Neural cell (in vitro differentiated cells): ENCODE measurements around the gene KCNIP4. TPM values are rescaled to one million over a fixed set of nuclear protein-coding genes. Genes with fewer than 3 reads are reported as not detected.

Experiments
- H2AFZ ChIP-seq: fragments of 200-600, 300-800 bp; sonication (generic), shearing (Covaris generic); 2 replicates; pipeline ENCODE4 v1.6.0; 2014; ENCODE audit warnings: low read depth, mild to moderate bottlenecking, antibody characterized with exemption, low read length, moderate library complexity
- H3F3A ChIP-seq: fragments of 200-600 bp; shearing (Covaris generic); 2 replicates; pipeline ENCODE4 v1.6.1; 2016; ENCODE audit warnings: mild to moderate bottlenecking, moderate library complexity, mixed read lengths, antibody characterized with exemption, low read length; ENCODE audit not compliant: insufficient read depth, poor library complexity, severe bottlenecking
- H3K27ac ChIP-seq: fragments of 200-600, 300-800 bp; sonication (generic), shearing (Covaris generic); 2 replicates; pipeline ENCODE4 v1.5.1; 2014; ENCODE audit warnings: mild to moderate bottlenecking, low read length, moderate library complexity
- H3K27me3 ChIP-seq: fragments of 300-800, 200-600 bp; sonication (generic), shearing (Covaris generic); 2 replicates; pipeline ENCODE4 v1.6.0; 2014; ENCODE audit warnings: mild to moderate bottlenecking, low read depth, low read length, moderate library complexity; ENCODE audit not compliant: insufficient read depth
- H3K36me3 ChIP-seq: fragments of 300-800, 200-600 bp; sonication (generic), shearing (Covaris generic); 2 replicates; pipeline ENCODE4 v1.5.1; 2014; ENCODE audit warnings: mild to moderate bottlenecking, antibody characterized with exemption, low read length, moderate library complexity; ENCODE audit not compliant: insufficient read depth
- H3K4me2 ChIP-seq: fragments of 300-800, 200-600 bp; sonication (generic), shearing (Covaris generic); 2 replicates; pipeline ENCODE4 v1.6.0; 2014; ENCODE audit warnings: mild to moderate bottlenecking, low read length
- H3K4me3 ChIP-seq: fragments of 300-800, 200-600 bp; sonication (generic), shearing (Covaris generic); 2 replicates; pipeline ENCODE4 v1.5.1; 2014; ENCODE audit warnings: mild to moderate bottlenecking, low read length, moderate library complexity
- H3K79me2 ChIP-seq: fragments of 200-600 bp; shearing (Covaris generic); replicated peaks from 2 replicates; pipeline ENCODE4 v1.6.0; 2014; ENCODE audit warnings: mild to moderate bottlenecking, low read length, moderate library complexity; ENCODE audit not compliant: insufficient read depth
- H3K9ac ChIP-seq: fragments of 300-800, 200-600 bp; sonication (generic), shearing (Covaris generic); 2 replicates; pipeline ENCODE4 v1.6.1; 2016; ENCODE audit warnings: mild to moderate bottlenecking, low read length, mixed read lengths
- H3K9me2 ChIP-seq: fragments of 200-600 bp; shearing (Covaris generic); 2 replicates; pipeline ENCODE4 v1.6.1; 2016; ENCODE audit warnings: mild to moderate bottlenecking, low read length, mixed read lengths; ENCODE audit not compliant: insufficient read depth
- H3K9me3 ChIP-seq: fragments of 200-600, 300-800 bp; sonication (generic), shearing (Covaris generic); 2 replicates; pipeline ENCODE4 v1.6.1; 2016; ENCODE audit warnings: mild to moderate bottlenecking, mixed run types, low read length, moderate library complexity, mixed read lengths
- H4K20me1 ChIP-seq: fragments of 200-600 bp; shearing (Covaris generic); 2 replicates; pipeline ENCODE4 v1.6.1; 2016; ENCODE audit warnings: mild to moderate bottlenecking, mixed run types; ENCODE audit not compliant: insufficient read depth
- CTCF ChIP-seq: fragments of 450-650 bp; IDR thresholded peaks from 2 replicates; pipeline ENCODE4 v1.5.1; 2014; ENCODE audit warnings: antibody characterized with exemption, mild to moderate bottlenecking, moderate library complexity; ENCODE audit not compliant: poor library complexity, severe bottlenecking
- EP300 ChIP-seq: fragments of 450-650 bp; conservative IDR thresholded peaks from 2 replicates; pipeline ENCODE4 v1.6.1; 2014; ENCODE audit warnings: antibody characterized with exemption, mild to moderate bottlenecking, moderate library complexity; ENCODE audit not compliant: poor library complexity, severe bottlenecking
- EZH2 ChIP-seq: fragments of 200-600, 300-800 bp; shearing (Covaris generic), sonication (generic); IDR thresholded peaks from 2 replicates; pipeline ENCODE4 v1.6.1; 2014; ENCODE audit warnings: antibody characterized with exemption, low read length, borderline replicate concordance, mild to moderate bottlenecking; ENCODE audit not compliant: insufficient read depth, poor library complexity, severe bottlenecking
- MXI1 ChIP-seq: fragments of 450-650 bp; conservative IDR thresholded peaks from 2 replicates; pipeline ENCODE4 v1.6.1; 2014; ENCODE audit warnings: antibody characterized with exemption, mild to moderate bottlenecking; ENCODE audit not compliant: poor library complexity, severe bottlenecking
- POLR2AphosphoS5 ChIP-seq: IDR thresholded peaks from 2 replicates; pipeline ENCODE4 v1.6.1; 2012
- RAD21 ChIP-seq: fragments of 450-650 bp; conservative IDR thresholded peaks from 2 replicates; pipeline ENCODE4 v1.6.1; 2014; ENCODE audit warnings: antibody characterized with exemption, mild to moderate bottlenecking, moderate library complexity
- SMC3 ChIP-seq: fragments of 450-650 bp; conservative IDR thresholded peaks from 2 replicates; pipeline ENCODE4 v1.6.1; 2014; ENCODE audit warnings: antibody characterized with exemption, mild to moderate bottlenecking, moderate library complexity; ENCODE audit not compliant: poor library complexity
- TAF1 ChIP-seq: IDR thresholded peaks from 2 replicates; pipeline ENCODE4 v1.6.1; 2012; ENCODE audit warnings: low read depth
- polyA plus RNA-seq: library from polyadenylated mRNA; depleted of rRNA; stranded (reverse); fragments of >200 nt; gene quantifications from 2 replicates; pipeline ENCODE4 v1.2.3, GENCODE V29; 2014
- TF ChIP-seq, protein P1 (sequence below): IDR thresholded peaks from 2 replicates; pipeline ENCODE4 v1.6.1; 2012; ENCODE audit warnings: borderline replicate concordance

KCNIP4 gene
- polyA plus RNA-seq, 1 donor from 2014 or later: 22.8 TPM

GRCh38 chr4:21960793-21961192 is 12.2 kb upstream of the KCNIP4 start:
- Histone ChIP-seq H4K20me1 (no peaks in the 10 kb centered on the region), H3K9ac (no peak overlapping the region), H2AFZ (no peak overlapping the region), H3K4me2 (no peak overlapping the region), H3K4me3 (no peak overlapping the region), H3K79me2 (no peaks in the 10 kb centered on the region), H3F3A (no peaks in the 10 kb centered on the region), H3K36me3 (no peaks in the 10 kb centered on the region), H3K9me2 (no peaks in the 10 kb centered on the region), H3K9me3 (no peaks in the 10 kb centered on the region), H3K27ac (peak overlapping the region; percentile 47), H3K27me3 (no peaks in the 10 kb centered on the region)
- TF ChIP-seq SMC3 (no peak), MXI1 (no peak), CTCF (no peak), POLR2AphosphoS5 (no peak), EZH2 (no peak), EP300 (no peak), TAF1 (no peak), RAD21 (no peak)
- TF ChIP-seq, protein P1, sequence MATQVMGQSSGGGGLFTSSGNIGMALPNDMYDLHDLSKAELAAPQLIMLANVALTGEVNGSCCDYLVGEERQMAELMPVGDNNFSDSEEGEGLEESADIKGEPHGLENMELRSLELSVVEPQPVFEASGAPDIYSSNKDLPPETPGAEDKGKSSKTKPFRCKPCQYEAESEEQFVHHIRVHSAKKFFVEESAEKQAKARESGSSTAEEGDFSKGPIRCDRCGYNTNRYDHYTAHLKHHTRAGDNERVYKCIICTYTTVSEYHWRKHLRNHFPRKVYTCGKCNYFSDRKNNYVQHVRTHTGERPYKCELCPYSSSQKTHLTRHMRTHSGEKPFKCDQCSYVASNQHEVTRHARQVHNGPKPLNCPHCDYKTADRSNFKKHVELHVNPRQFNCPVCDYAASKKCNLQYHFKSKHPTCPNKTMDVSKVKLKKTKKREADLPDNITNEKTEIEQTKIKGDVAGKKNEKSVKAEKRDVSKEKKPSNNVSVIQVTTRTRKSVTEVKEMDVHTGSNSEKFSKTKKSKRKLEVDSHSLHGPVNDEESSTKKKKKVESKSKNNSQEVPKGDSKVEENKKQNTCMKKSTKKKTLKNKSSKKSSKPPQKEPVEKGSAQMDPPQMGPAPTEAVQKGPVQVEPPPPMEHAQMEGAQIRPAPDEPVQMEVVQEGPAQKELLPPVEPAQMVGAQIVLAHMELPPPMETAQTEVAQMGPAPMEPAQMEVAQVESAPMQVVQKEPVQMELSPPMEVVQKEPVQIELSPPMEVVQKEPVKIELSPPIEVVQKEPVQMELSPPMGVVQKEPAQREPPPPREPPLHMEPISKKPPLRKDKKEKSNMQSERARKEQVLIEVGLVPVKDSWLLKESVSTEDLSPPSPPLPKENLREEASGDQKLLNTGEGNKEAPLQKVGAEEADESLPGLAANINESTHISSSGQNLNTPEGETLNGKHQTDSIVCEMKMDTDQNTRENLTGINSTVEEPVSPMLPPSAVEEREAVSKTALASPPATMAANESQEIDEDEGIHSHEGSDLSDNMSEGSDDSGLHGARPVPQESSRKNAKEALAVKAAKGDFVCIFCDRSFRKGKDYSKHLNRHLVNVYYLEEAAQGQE: no peak

DNA sequence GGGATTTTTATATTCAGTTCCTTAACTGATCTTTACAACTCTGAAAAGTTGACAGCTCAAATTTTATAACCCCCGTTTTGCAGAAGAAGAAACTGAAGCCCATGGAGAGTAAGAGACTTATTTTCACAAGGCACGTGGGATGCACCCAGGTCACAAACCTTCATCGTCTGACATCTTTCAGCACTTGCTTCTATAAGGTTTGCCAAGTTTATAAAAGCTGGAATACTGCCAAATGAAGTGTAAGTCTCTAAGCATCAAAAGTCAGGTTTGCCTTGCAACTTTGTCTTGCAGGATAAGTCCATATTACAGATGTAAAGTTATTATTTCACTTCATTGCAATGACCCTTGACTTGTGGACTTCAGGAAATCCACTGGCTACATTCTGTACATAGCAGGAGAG is 6.3 kb upstream of the KCNIP4 start:
- Histone ChIP-seq H3K4me2 (no peak overlapping the region), H4K20me1 (no peaks in the 10 kb centered on the region), H3K4me3 (no peak overlapping the region), H3K79me2 (no peaks in the 10 kb centered on the region), H3K9ac (no peak overlapping the region), H3K36me3 (no peaks in the 10 kb centered on the region), H3K27ac (no peak overlapping the region), H3K9me3 (no peaks in the 10 kb centered on the region), H3K27me3 (no peaks in the 10 kb centered on the region), H3F3A (no peaks in the 10 kb centered on the region), H2AFZ (no peak overlapping the region), H3K9me2 (no peaks in the 10 kb centered on the region)
- TF ChIP-seq POLR2AphosphoS5: no peak
- TF ChIP-seq RAD21: no peak
- TF ChIP-seq MXI1: no peak
- no peak for TF ChIP-seq TAF1
- no peak for TF ChIP-seq CTCF
- TF ChIP-seq, protein P1: no peak
- TF ChIP-seq EZH2: no peak
- no peak for TF ChIP-seq SMC3
- TF ChIP-seq EP300: no peak
